ENCODE results near the gene SYNCRIP. TPM values are rescaled to one million over a fixed set of nuclear protein-coding genes. Genes with fewer than 3 reads are reported as not detected.
A peak's percentile ranks its signal among the peaks of the same experiment; 100 is the strongest.

The SYNCRIP gene
- total and polyA plus RNA-seq, 2 donors = 55.5 to 111 TPM

GRCh38 chr6:85676086-85676729, 33.5 kb upstream of the SYNCRIP start:
- Histone ChIP-seq H3K4me1 (ENCODE audit: insufficient read depth) (no peaks in the 10 kb centered on the region), H3K36me3 (ENCODE audit: insufficient read depth) (no peaks in the 10 kb centered on the region), H3K27ac (ENCODE audit: low read depth) (no peak overlapping the region), H3K4me3 (ENCODE audit: low read depth, low read length) (peak overlapping the region; percentile 90)
- no peak for DNase-seq (ENCODE audit: extremely low spot score)
- 10% methylated on average over 6 of the region's 6 CpGs for WGBS

- Histone ChIP-seq H3K27ac (ENCODE audit: low read depth) (no peak overlapping the region), H3K4me1 (ENCODE audit: insufficient read depth) (no peaks in the 10 kb centered on the region), H3K4me3 (ENCODE audit: low read depth, low read length) (peak overlapping the region; percentile 23), H3K36me3 (ENCODE audit: insufficient read depth) (no peaks in the 10 kb centered on the region)
- 67% methylated on average over 4 of the region's 4 CpGs for WGBS
- DNase-seq (ENCODE audit: extremely low spot score) = no peak
These were observed 32.5 kb upstream of the SYNCRIP start for GRCh38 chr6:85675030-85675819.

GRCh38 chr6:85674604-85675003, 31.9 kb upstream of the SYNCRIP start:
- DNase-seq (ENCODE audit: extremely low spot score) = no peak
- Histone ChIP-seq H3K27ac (ENCODE audit: low read depth) (no peak overlapping the region), H3K4me1 (ENCODE audit: insufficient read depth) (no peaks in the 10 kb centered on the region), H3K4me3 (ENCODE audit: low read depth, low read length) (no peak overlapping the region), H3K36me3 (ENCODE audit: insufficient read depth) (no peaks in the 10 kb centered on the region)

- Histone ChIP-seq H3K4me3 (ENCODE audit: low read depth, low read length) (no peak overlapping the region), H3K27ac (ENCODE audit: low read depth) (no peak overlapping the region), H3K36me3 (ENCODE audit: insufficient read depth) (no peaks in the 10 kb centered on the region), H3K4me1 (ENCODE audit: insufficient read depth) (no peaks in the 10 kb centered on the region)
- no peak for DNase-seq (ENCODE audit: extremely low spot score)
- WGBS = 83% methylated on average over 4 of the region's 4 CpGs
These were observed 30.8 kb upstream of the SYNCRIP start for GRCh38 chr6:85673198-85674139.

- no peaks in the 10 kb centered on the region for H3K36me3 ChIP-seq (ENCODE audit: insufficient read depth)
- no peak for DNase-seq (ENCODE audit: extremely low spot score)
- no peak overlapping the region for H3K4me3 ChIP-seq (ENCODE audit: low read depth, low read length)
- no peak overlapping the region for H3K27ac ChIP-seq (ENCODE audit: low read depth)
- no peaks in the 10 kb centered on the region for H3K4me1 ChIP-seq (ENCODE audit: insufficient read depth)
- 94% methylated on average over 4 of the region's 4 CpGs for WGBS
These were observed 29.9 kb upstream of the SYNCRIP start for GRCh38 chr6:85672623-85673022.

GRCh38 chr6:85672050-85672449, 29.4 kb upstream of the SYNCRIP start:
- Histone ChIP-seq H3K27ac (ENCODE audit: low read depth) (no peak overlapping the region), H3K36me3 (ENCODE audit: insufficient read depth) (no peaks in the 10 kb centered on the region), H3K4me3 (ENCODE audit: low read depth, low read length) (no peak overlapping the region), H3K4me1 (ENCODE audit: insufficient read depth) (no peaks in the 10 kb centered on the region)
- DNase-seq (ENCODE audit: extremely low spot score) = no peak

GRCh38 chr6:85670573-85670972, 27.9 kb upstream of the SYNCRIP start:
- no peak for DNase-seq (ENCODE audit: extremely low spot score)
- Histone ChIP-seq H3K4me3 (ENCODE audit: low read depth, low read length) (no peak overlapping the region), H3K27ac (ENCODE audit: low read depth) (no peak overlapping the region), H3K36me3 (ENCODE audit: insufficient read depth) (no peaks in the 10 kb centered on the region), H3K4me1 (ENCODE audit: insufficient read depth) (no peaks in the 10 kb centered on the region)
- WGBS = 67% methylated on average over 3 of the region's 3 CpGs

GRCh38 chr6:85669735-85670194, 27.1 kb upstream of the SYNCRIP start:
- DNase-seq (ENCODE audit: extremely low spot score) = no peak
- H3K4me3 ChIP-seq (ENCODE audit: low read depth, low read length) = no peak overlapping the region
- H3K36me3 ChIP-seq (ENCODE audit: insufficient read depth) = no peaks in the 10 kb centered on the region
- H3K4me1 ChIP-seq (ENCODE audit: insufficient read depth) = no peaks in the 10 kb centered on the region
- 56% methylated on average over 4 of the region's 4 CpGs for WGBS
- H3K27ac ChIP-seq (ENCODE audit: low read depth) = no peak overlapping the region

GRCh38 chr6:85662251-85662650, 19.6 kb upstream of the SYNCRIP start:
- Histone ChIP-seq H3K4me1 (ENCODE audit: insufficient read depth) (no peaks in the 10 kb centered on the region), H3K36me3 (ENCODE audit: insufficient read depth) (no peaks in the 10 kb centered on the region), H3K4me3 (ENCODE audit: low read depth, low read length) (no peak overlapping the region), H3K27ac (ENCODE audit: low read depth) (no peak overlapping the region)
- no peak for DNase-seq (ENCODE audit: extremely low spot score)

- Histone ChIP-seq H3K4me1 (ENCODE audit: insufficient read depth) (no peaks in the 10 kb centered on the region), H3K36me3 (ENCODE audit: insufficient read depth) (no peaks in the 10 kb centered on the region), H3K27ac (ENCODE audit: low read depth) (no peak overlapping the region), H3K4me3 (ENCODE audit: low read depth, low read length) (no peak overlapping the region)
- 84% methylated on average over 6 of the region's 6 CpGs for WGBS
- DNase-seq (ENCODE audit: extremely low spot score) = no peak
These were observed 17.5 kb upstream of the SYNCRIP start for GRCh38 chr6:85660181-85660611.

- no peak overlapping the region for H3K4me3 ChIP-seq (ENCODE audit: low read depth, low read length)
- DNase-seq (ENCODE audit: extremely low spot score) = no peak
- WGBS = 92% methylated on average over 1 of the region's 1 CpG
- H3K4me1 ChIP-seq (ENCODE audit: insufficient read depth) = no peaks in the 10 kb centered on the region
- no peak overlapping the region for H3K27ac ChIP-seq (ENCODE audit: low read depth)
- no peaks in the 10 kb centered on the region for H3K36me3 ChIP-seq (ENCODE audit: insufficient read depth)
These were observed 7.9 kb upstream of the SYNCRIP start for GRCh38 chr6:85650606-85651005.

- Histone ChIP-seq H3K4me3 (ENCODE audit: low read depth, low read length) (peak overlapping the region; percentile 69), H3K36me3 (ENCODE audit: insufficient read depth) (no peaks in the 10 kb centered on the region), H3K27ac (ENCODE audit: low read depth) (peak overlapping the region; percentile 98), H3K4me1 (ENCODE audit: insufficient read depth) (no peaks in the 10 kb centered on the region)
- WGBS = under 1% methylated on average over 5 of the region's 5 CpGs
- DNase-seq (ENCODE audit: extremely low spot score) = no peak
These were observed 1.6 kb upstream of the SYNCRIP start for GRCh38 chr6:85644279-85644762.

GRCh38 chr6:85643537-85644278, 1.0 kb upstream of the SYNCRIP start:
- DNase-seq (ENCODE audit: extremely low spot score) = peak; percentile 85
- WGBS = 1% methylated on average over 75 of the region's 75 CpGs

More at GRCh38 chr6:85643537-85644278, 1.0 kb upstream of the SYNCRIP start:
- Histone ChIP-seq H3K4me1 (ENCODE audit: insufficient read depth) (no peaks in the 10 kb centered on the region), H3K27ac (ENCODE audit: low read depth) (peak overlapping the region; percentile 98), H3K36me3 (ENCODE audit: insufficient read depth) (no peaks in the 10 kb centered on the region), H3K4me3 (ENCODE audit: low read depth, low read length) (peak overlapping the region; percentile 69)
